Measurements from ENCODE around the gene FYN. TPM values are rescaled to one million over a fixed set of nuclear protein-coding genes. Genes with fewer than 3 reads are reported as not detected.

The FYN gene
- total and polyA plus RNA-seq, 9 of the 15 experiments (the other 6 are each of a cell fraction or from before 2014, with no cell fraction given) = 2.9 to 22.1 (median 11.4) TPM

- TF ChIP-seq EGR1 (conservative IDR thresholded peaks at IDR 0.05) (0 out of 2 replicates have a peak, but pooled peaks have one; percentile 13), ATF3 (IDR thresholded peaks at IDR 0.05) (peak; percentile 62), ATF3 (CRISPR knock-in tag; conservative IDR thresholded peaks at IDR 0.05) (no peak), RAD21 (CRISPR knock-in tag; conservative IDR thresholded peaks at IDR 0.05 in 1 of 2, IDR thresholded peaks at IDR 0.05 in 1 of 2) (peak; percentile 85 to 95), BRD9 (IDR thresholded peaks at IDR 0.05; ENCODE audit: low read depth, partially characterized antibody) (no peak), RHOXF2B (CRISPR knock-in tag; conservative IDR thresholded peaks at IDR 0.05) (no peak), TARDBP (IDR thresholded peaks at IDR 0.05) (no peak), TAL1 (IDR thresholded peaks at IDR 0.05) (no peak), ARID2 (IDR thresholded peaks at IDR 0.05) (peak; percentile 34; the same call in 1 of the 2 replicates)
- TF ChIP-seq, protein P1, sequence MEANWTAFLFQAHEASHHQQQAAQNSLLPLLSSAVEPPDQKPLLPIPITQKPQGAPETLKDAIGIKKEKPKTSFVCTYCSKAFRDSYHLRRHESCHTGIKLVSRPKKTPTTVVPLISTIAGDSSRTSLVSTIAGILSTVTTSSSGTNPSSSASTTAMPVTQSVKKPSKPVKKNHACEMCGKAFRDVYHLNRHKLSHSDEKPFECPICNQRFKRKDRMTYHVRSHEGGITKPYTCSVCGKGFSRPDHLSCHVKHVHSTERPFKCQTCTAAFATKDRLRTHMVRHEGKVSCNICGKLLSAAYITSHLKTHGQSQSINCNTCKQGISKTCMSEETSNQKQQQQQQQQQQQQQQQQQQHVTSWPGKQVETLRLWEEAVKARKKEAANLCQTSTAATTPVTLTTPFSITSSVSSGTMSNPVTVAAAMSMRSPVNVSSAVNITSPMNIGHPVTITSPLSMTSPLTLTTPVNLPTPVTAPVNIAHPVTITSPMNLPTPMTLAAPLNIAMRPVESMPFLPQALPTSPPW (CRISPR knock-in tag; IDR thresholded peaks at IDR 0.05) = peak; percentile 85
- TF ChIP-seq, protein P2, sequence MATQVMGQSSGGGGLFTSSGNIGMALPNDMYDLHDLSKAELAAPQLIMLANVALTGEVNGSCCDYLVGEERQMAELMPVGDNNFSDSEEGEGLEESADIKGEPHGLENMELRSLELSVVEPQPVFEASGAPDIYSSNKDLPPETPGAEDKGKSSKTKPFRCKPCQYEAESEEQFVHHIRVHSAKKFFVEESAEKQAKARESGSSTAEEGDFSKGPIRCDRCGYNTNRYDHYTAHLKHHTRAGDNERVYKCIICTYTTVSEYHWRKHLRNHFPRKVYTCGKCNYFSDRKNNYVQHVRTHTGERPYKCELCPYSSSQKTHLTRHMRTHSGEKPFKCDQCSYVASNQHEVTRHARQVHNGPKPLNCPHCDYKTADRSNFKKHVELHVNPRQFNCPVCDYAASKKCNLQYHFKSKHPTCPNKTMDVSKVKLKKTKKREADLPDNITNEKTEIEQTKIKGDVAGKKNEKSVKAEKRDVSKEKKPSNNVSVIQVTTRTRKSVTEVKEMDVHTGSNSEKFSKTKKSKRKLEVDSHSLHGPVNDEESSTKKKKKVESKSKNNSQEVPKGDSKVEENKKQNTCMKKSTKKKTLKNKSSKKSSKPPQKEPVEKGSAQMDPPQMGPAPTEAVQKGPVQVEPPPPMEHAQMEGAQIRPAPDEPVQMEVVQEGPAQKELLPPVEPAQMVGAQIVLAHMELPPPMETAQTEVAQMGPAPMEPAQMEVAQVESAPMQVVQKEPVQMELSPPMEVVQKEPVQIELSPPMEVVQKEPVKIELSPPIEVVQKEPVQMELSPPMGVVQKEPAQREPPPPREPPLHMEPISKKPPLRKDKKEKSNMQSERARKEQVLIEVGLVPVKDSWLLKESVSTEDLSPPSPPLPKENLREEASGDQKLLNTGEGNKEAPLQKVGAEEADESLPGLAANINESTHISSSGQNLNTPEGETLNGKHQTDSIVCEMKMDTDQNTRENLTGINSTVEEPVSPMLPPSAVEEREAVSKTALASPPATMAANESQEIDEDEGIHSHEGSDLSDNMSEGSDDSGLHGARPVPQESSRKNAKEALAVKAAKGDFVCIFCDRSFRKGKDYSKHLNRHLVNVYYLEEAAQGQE (IDR thresholded peaks at IDR 0.05; ENCODE audit: borderline replicate concordance) = peak; percentile 79
- TF ChIP-seq, protein P2 (CRISPR knock-in tag; IDR thresholded peaks at IDR 0.05; ENCODE audit: low read depth) = no peak
- TF ChIP-seq, protein P3, sequence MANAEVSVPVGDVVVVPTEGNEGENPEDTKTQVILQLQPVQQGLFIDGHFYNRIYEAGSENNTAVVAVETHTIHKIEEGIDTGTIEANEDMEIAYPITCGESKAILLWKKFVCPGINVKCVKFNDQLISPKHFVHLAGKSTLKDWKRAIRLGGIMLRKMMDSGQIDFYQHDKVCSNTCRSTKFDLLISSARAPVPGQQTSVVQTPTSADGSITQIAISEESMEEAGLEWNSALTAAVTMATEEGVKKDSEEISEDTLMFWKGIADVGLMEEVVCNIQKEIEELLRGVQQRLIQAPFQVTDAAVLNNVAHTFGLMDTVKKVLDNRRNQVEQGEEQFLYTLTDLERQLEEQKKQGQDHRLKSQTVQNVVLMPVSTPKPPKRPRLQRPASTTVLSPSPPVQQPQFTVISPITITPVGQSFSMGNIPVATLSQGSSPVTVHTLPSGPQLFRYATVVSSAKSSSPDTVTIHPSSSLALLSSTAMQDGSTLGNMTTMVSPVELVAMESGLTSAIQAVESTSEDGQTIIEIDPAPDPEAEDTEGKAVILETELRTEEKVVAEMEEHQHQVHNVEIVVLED (CRISPR knock-in tag; IDR thresholded peaks at IDR 0.05) = no peak
Observed at GRCh38 chr6:111709615-111710398, 163.4 kb downstream of the FYN start (continued).

Measured in K562 (cell line).